RWPE2 (cell line): ENCODE data around the gene MACF1.

Source experiments
- ATAC-seq: fragments of 200-7000 bp; cut with Tn5 transposase; 3 replicates; pipeline ENCODE4 v1.9.1; 2021; ENCODE audit warnings: low read depth
- DNase-seq: peaks from one replicate; pipeline ENCODE4 v3.0.0-alpha.2; 2020; ENCODE audit warnings: low spot score
- H3K27ac ChIP-seq: fragments of 450-650 bp; 2 replicates; pipeline ENCODE4 v1.5.1; 2017; ENCODE audit warnings: mild to moderate bottlenecking; ENCODE audit not compliant: poor library complexity, severe bottlenecking
- H3K27me3 ChIP-seq: fragments of 250-450 bp; sonication (Bioruptor Pico); 2 replicates; pipeline ENCODE4 v1.5.1; 2021; ENCODE audit warnings: mild to moderate bottlenecking, moderate library complexity; ENCODE audit not compliant: insufficient read depth, poor library complexity, severe bottlenecking
- H3K36me3 ChIP-seq: fragments of 250-450 bp; sonication (Bioruptor Pico); 2 replicates; pipeline ENCODE4 v1.5.1; 2020; ENCODE audit warnings: low read depth, mild to moderate bottlenecking, moderate library complexity
- H3K4me1 ChIP-seq: fragments of 250-450 bp; sonication (Bioruptor Pico); 2 replicates; pipeline ENCODE4 v1.5.1; 2021; ENCODE audit warnings: mild to moderate bottlenecking, moderate library complexity; ENCODE audit not compliant: insufficient read depth, poor library complexity, severe bottlenecking
- H3K4me3 ChIP-seq: fragments of 250-450 bp; sonication (Bioruptor Pico); 2 replicates; pipeline ENCODE4 v1.5.1; 2021; ENCODE audit warnings: mild to moderate bottlenecking, moderate library complexity; ENCODE audit not compliant: severe bottlenecking
- H3K9me3 ChIP-seq: fragments of 250-450 bp; sonication (Bioruptor Pico); 2 replicates; pipeline ENCODE4 v1.5.1; 2021; ENCODE audit warnings: mild to moderate bottlenecking, moderate library complexity; ENCODE audit not compliant: severe bottlenecking
- TF ChIP-seq, protein P1 (sequence below): fragments of 450-650 bp; IDR thresholded peaks from one replicate; pipeline ENCODE4 v1.5.1; 2017; ENCODE audit warnings: mild to moderate bottlenecking, moderate library complexity; ENCODE audit not compliant: poor library complexity, severe bottlenecking

MACF1 gene

GRCh38 chr1:39422614-39423013 lies 218.1 kb downstream of the MACF1 start:
- no peaks in the 10 kb centered on the region for H3K4me1 ChIP-seq
- no peaks in the 10 kb centered on the region for H3K9me3 ChIP-seq
- DNase-seq (no peak), ATAC-seq (no peak)
- TF ChIP-seq, protein P1, sequence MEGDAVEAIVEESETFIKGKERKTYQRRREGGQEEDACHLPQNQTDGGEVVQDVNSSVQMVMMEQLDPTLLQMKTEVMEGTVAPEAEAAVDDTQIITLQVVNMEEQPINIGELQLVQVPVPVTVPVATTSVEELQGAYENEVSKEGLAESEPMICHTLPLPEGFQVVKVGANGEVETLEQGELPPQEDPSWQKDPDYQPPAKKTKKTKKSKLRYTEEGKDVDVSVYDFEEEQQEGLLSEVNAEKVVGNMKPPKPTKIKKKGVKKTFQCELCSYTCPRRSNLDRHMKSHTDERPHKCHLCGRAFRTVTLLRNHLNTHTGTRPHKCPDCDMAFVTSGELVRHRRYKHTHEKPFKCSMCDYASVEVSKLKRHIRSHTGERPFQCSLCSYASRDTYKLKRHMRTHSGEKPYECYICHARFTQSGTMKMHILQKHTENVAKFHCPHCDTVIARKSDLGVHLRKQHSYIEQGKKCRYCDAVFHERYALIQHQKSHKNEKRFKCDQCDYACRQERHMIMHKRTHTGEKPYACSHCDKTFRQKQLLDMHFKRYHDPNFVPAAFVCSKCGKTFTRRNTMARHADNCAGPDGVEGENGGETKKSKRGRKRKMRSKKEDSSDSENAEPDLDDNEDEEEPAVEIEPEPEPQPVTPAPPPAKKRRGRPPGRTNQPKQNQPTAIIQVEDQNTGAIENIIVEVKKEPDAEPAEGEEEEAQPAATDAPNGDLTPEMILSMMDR, result no peak
- peaks cover 78% of the 10 kb centered on the region for H3K36me3 ChIP-seq
- no peak overlapping the region for H3K27ac ChIP-seq
- no peak overlapping the region for H3K4me3 ChIP-seq
- no peaks in the 10 kb centered on the region for H3K27me3 ChIP-seq

DNA sequence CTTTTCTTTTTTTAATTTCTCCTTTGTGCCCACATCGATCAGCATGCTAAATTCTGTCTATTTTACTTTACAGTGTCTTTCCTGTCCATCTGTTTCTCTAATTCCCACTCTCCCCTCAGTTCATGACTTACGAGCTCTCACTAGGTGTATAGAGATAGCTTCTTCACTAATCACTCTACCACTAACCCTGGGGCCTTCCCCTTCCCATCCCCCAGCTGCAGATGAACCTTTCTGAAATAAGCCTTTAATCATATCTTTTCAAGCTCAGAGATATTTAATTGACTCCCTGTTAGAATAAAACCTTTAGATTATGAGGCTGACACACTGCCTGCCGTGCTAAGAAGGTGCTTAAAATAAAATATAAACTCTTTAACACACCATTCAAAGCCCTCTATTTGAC lies 220.7 kb downstream of the MACF1 start:
- ATAC-seq, result no peak
- peaks cover 87% of the 10 kb centered on the region for H3K36me3 ChIP-seq

GRCh38 chr1:39425634-39426033 lies 221.1 kb downstream of the MACF1 start:
- no peaks in the 10 kb centered on the region for H3K27me3 ChIP-seq
- H3K27ac ChIP-seq, result no peak overlapping the region
- peaks cover 90% of the 10 kb centered on the region for H3K36me3 ChIP-seq
- DNase-seq (no peak), ATAC-seq (no peak)
- H3K9me3 ChIP-seq, result no peaks in the 10 kb centered on the region
- TF ChIP-seq, protein P1, result no peak
- H3K4me3 ChIP-seq, result no peak overlapping the region
- no peaks in the 10 kb centered on the region for H3K4me1 ChIP-seq

More for the DNA sequence above, 220.7 kb downstream of the MACF1 start:
- Histone ChIP-seq H3K4me1 (no peaks in the 10 kb centered on the region), H3K4me3 (no peak overlapping the region), H3K27ac (no peak overlapping the region), H3K27me3 (no peaks in the 10 kb centered on the region), H3K9me3 (no peaks in the 10 kb centered on the region)
- TF ChIP-seq, protein P1, result no peak
- no peak for DNase-seq

DNA sequence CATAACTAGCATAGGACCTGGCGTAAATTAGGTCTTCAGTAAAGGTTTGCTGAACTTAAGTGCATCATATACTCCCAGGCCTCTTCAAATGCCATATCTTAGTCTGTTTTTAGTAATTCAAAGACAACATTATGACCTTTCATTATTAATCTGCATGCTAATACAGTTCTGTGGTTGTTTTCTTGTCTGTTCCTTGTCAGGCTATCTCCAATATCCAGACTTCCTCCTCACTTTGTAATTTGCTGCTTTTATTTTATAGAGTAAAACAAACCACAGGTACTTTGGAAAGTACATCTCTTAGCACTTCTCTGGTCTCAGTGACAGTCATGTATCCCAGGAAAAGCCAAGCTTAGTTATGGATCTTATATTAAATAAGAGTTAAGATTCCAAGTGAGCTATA lies 221.9 kb downstream of the MACF1 start:
- Histone ChIP-seq H3K36me3 (peaks cover 97% of the 10 kb centered on the region), H3K4me3 (no peak overlapping the region), H3K9me3 (no peaks in the 10 kb centered on the region), H3K4me1 (no peaks in the 10 kb centered on the region), H3K27ac (no peak overlapping the region), H3K27me3 (no peaks in the 10 kb centered on the region)
- DNase-seq (no peak), ATAC-seq (no peak)
- TF ChIP-seq, protein P1, result no peak

GRCh38 chr1:39427374-39427773 lies 222.9 kb downstream of the MACF1 start:
- H3K4me1 ChIP-seq, result no peaks in the 10 kb centered on the region
- DNase-seq, result no peak
- no peak overlapping the region for H3K27ac ChIP-seq
- H3K36me3 ChIP-seq, result peaks cover 98% of the 10 kb centered on the region
- TF ChIP-seq, protein P1, result no peak
- H3K4me3 ChIP-seq, result no peak overlapping the region
- no peaks in the 10 kb centered on the region for H3K9me3 ChIP-seq
- no peaks in the 10 kb centered on the region for H3K27me3 ChIP-seq
- ATAC-seq, result no peak
